Stimulated activated CD4-positive, alpha-beta T cell treated with anti-CD3 and anti-CD28 coated beads, Interleukin-4, amount 100 ng/mL, for 1 hour (primary cell): Measurements from ENCODE around the gene XYLB.

Experiments
- DNase-seq: peaks from one replicate; pipeline ENCODE4 v3.0.0-alpha.2; 2020

XYLB gene

GRCh38 chr3:38457111-38458003 is 110.8 kb downstream of the XYLB start:
- no peak for DNase-seq

- no peak for DNase-seq
Observed at GRCh38 chr3:38458796-38459498, 112.4 kb downstream of the XYLB start.

- no peak for DNase-seq
Observed at GRCh38 chr3:38459499-38460048, 113.0 kb downstream of the XYLB start.

GRCh38 chr3:38460377-38461270 is 114.0 kb downstream of the XYLB start:
- no peak for DNase-seq
